Measurements from ENCODE around the gene PTGS2. TPM values are rescaled to one million over a fixed set of nuclear protein-coding genes. Genes with fewer than 3 reads are reported as not detected.

PTGS2 gene
- total and polyA plus RNA-seq, 2 of the 8 experiments (the other 6 are each of a cell fraction or from before 2014, with no cell fraction given) = 0.29 to 0.35 TPM

GRCh38 chr1:186679924-186680244 lies 339 bp downstream of the PTGS2 start:
- no peak for DNase-seq (ENCODE audit: low read depth in 1 of 2, low spot score in 2 of 2)
- Histone ChIP-seq H3K4me2 (ENCODE audit: insufficient read depth in 1 of 2, low read depth in 2 of 2, low read length in 2 of 2) (peak overlapping the region; percentile 75 to 95), H3K56ac (replicated peaks; ENCODE audit: insufficient read length, low read depth, low read length) (no peak overlapping the region), H4K20me1 (replicated peaks in 1 of 2; ENCODE audit: control insufficient read depth in 1 of 2, insufficient read depth in 2 of 2, low read length in 2 of 2) (no peaks in the 10 kb centered on the region), H3K27ac (ENCODE audit: low read depth, low read length) (no peak overlapping the region), H4K5ac (ENCODE audit: insufficient read length, low read depth, low read length) (no peak overlapping the region), H2BK5ac (ENCODE audit: low read depth, low read length) (no peak overlapping the region), H3K4me3 (ENCODE audit: extremely low read depth in 1 of 4, insufficient read depth in 2 of 4, low read depth in 3 of 4, low read length in 4 of 4) (peak overlapping the region; percentile 66 to 82 (median 76)), H3K23ac (ENCODE audit: insufficient read length) (no peak overlapping the region), H3K79me1 (ENCODE audit: low read depth, low read length) (no peaks in the 10 kb centered on the region), H3K4me1 (replicated peaks in 1 of 4; ENCODE audit: control insufficient read depth in 3 of 4, insufficient read depth in 4 of 4, low read length in 3 of 4) (peaks cover 0 to 2% (median 0%) of the 10 kb centered on the region in 4 experiments; a peak in 2 of 7 replicates), H3K14ac (ENCODE audit: insufficient read length) (no peak overlapping the region), H3K27me3 (replicated peaks in 1 of 4; ENCODE audit: control insufficient read depth in 3 of 4, extremely low read depth in 1 of 4, insufficient read depth in 3 of 4, low read length in 3 of 4) (peaks cover 0 to 3% (median under 1%) of the 10 kb centered on the region in 4 experiments; a peak in 1 of 7 replicates), H3K36me3 (ENCODE audit: control insufficient read depth in 2 of 4, insufficient read depth in 4 of 4, low read length in 3 of 4) (no peaks in the 10 kb centered on the region), H2BK12ac (ENCODE audit: low read depth, low read length) (no peak overlapping the region), H2BK20ac (ENCODE audit: low read length) (no peak overlapping the region), H3K4ac (replicated peaks; ENCODE audit: insufficient read length, low read depth, low read length) (no peak overlapping the region), H2AFZ (ENCODE audit: low read length) (peak overlapping the region; percentile 94), H2BK120ac (replicated peaks; ENCODE audit: low read depth, low read length) (no peak overlapping the region), H3K23me2 (ENCODE audit: low read depth, low read length) (peaks cover 2% of the 10 kb centered on the region), H4K8ac (ENCODE audit: extremely low read depth, insufficient read depth, low read length) (no peak overlapping the region), H4K91ac (replicated peaks; ENCODE audit: insufficient read length, low read length) (no peak overlapping the region), H2BK15ac (ENCODE audit: low read length) (no peak overlapping the region), H3K18ac (ENCODE audit: extremely low read depth, low read length) (no peak overlapping the region), H3K9me3 (ENCODE audit: insufficient read depth in 2 of 2, low read depth in 1 of 2, low read length in 1 of 2) (no peaks in the 10 kb centered on the region), H2AK5ac (ENCODE audit: low read depth, low read length) (no peak overlapping the region), H3K9ac (replicated peaks in 1 of 4; ENCODE audit: extremely low read depth in 1 of 4, low read depth in 3 of 4, low read length in 3 of 4) (no peak overlapping the region), H3K79me2 (ENCODE audit: control insufficient read depth in 1 of 2, insufficient read depth in 2 of 2, low read length in 2 of 2) (no peaks in the 10 kb centered on the region)
- WGBS, 2 experiments (ENCODE audit: extremely low coverage in 1 of 2, insufficient coverage in 1 of 2, insufficient read length in 1 of 2, insufficient replicate concordance in 2 of 2, low coverage in 1 of 2, low lambda C conversion rate in 2 of 2, missing lambda C conversion rate in 1 of 2) = 7% methylated on average over 14 of the region's 15 CpGs; no CpG with 5 or more reads in 1 of the 2 experiments
- POLR2A ChIA-PET (ENCODE audit: partially characterized antibody) = interaction anchor here (1.2 kb wide), 1 partner anchor 18 kb away, joined by 4 read pairs; no protein-coding TSS in a partner anchor
- FAIRE-seq = no peak
- CTCF ChIA-PET (ENCODE audit: partially characterized antibody) = interaction anchor here (0.6 to 6.6 kb wide), 25 partner anchors 9 to 307 kb away, joined by 3 to 37 read pairs (median 4); no protein-coding TSS in a partner anchor
- TF ChIP-seq KDM4A (IDR thresholded peaks at IDR 0.05; ENCODE audit: low read depth, low read length, severe bottlenecking) (peak; percentile 74), SIX5 (IDR thresholded peaks at IDR 0.05; ENCODE audit: low read depth, low read length) (no peak)
